GM12878 (cell line): ENCODE data around the gene SMIM14. TPM values are rescaled to one million over a fixed set of nuclear protein-coding genes. Genes with fewer than 3 reads are reported as not detected.

ENCODE experiments used
- ATAC-seq: fragments of 200-7000 bp; cut with Tn5 transposase; 3 replicates; pipeline ENCODE4 v1.9.1; 2020; ENCODE audit warnings: mild to moderate bottlenecking, moderate library complexity
- BruUV-seq: library from RNA; stranded (reverse); fragments of 400-500 nt; replicated peaks from 2 replicates; lab custom pipeline; 2021; lab: Mats Ljungman, UMichigan
- CTCF ChIA-PET: fragments of 300-600 bp; sonication (Branson Sonifier 250); formaldehyde crosslinking; extraction: SDS; loops from one replicate; lab custom pipeline; 2021; ENCODE audit warnings: inconsistent platforms; lab: Yijun Ruan, JAX
- POLR2A ChIA-PET: fragments of 350-600 bp; formaldehyde crosslinking; extraction: SDS; loops from one replicate; lab custom pipeline; 2021; ENCODE audit warnings: inconsistent platforms; lab: Charles Lee
- RAD21 ChIA-PET: fragments of 300-600 bp; sonication (Branson Sonifier 250); formaldehyde crosslinking; loops from one replicate; lab custom pipeline; 2023; ENCODE audit warnings: antibody characterized with exemption; ENCODE audit not compliant: unreplicated experiment; lab: Charles Lee
- SMC1A ChIA-PET: fragments of 300-600 bp; sonication (Branson Sonifier 250); formaldehyde crosslinking; loops from one replicate; lab custom pipeline; 2023; ENCODE audit not compliant: unreplicated experiment, uncharacterized antibody; lab: Charles Lee
- DNase-seq: peaks from one replicate; pipeline ENCODE4 v3.0.0-alpha.2; 2011; ENCODE audit warnings: low read depth, low spot score
- FAIRE-seq: peaks from 3 replicates; lab custom pipeline; 2011; peaks lifted over from hg19 to GRCh38; lab: Jason Lieb, UNC
- H2AFZ ChIP-seq: 2 replicates; pipeline ENCODE4 v1.6.0; 2011; ENCODE audit warnings: low read depth, low read length, control low read depth; ENCODE audit not compliant: control insufficient read depth
- H3K27ac ChIP-seq: 2 replicates; pipeline ENCODE4 v1.5.1; 2011; ENCODE audit warnings: control low read depth; ENCODE audit not compliant: control insufficient read depth, insufficient read depth
- H3K27me3 ChIP-seq, 2 experiments: replicated peaks in 1 of 2; 2 replicates each; pipeline versions ENCODE4 v1.6.0 to v1.6.1; 2011; ENCODE audit warnings: low read length in 1 of 2; ENCODE audit not compliant: control insufficient read depth in 2 of 2, insufficient read depth in 2 of 2
- H3K36me3 ChIP-seq, 2 experiments: 2 replicates each; pipeline ENCODE4 v1.5.1; 2011; ENCODE audit warnings: low read length in 1 of 2; ENCODE audit not compliant: control insufficient read depth in 2 of 2, insufficient read depth in 2 of 2
- H3K4me1 ChIP-seq: 2 replicates; pipeline ENCODE4 v1.6.1; 2011; ENCODE audit warnings: mild to moderate bottlenecking, low read length, moderate library complexity, mixed read lengths; ENCODE audit not compliant: control insufficient read depth, insufficient read depth
- H3K4me2 ChIP-seq: 2 replicates; pipeline ENCODE4 v1.6.0; 2011; ENCODE audit warnings: control low read depth; ENCODE audit not compliant: control insufficient read depth, insufficient read depth
- H3K4me3 ChIP-seq: fragments of 200-600 bp; sonication (generic); 2 replicates; pipeline ENCODE4 v1.5.1; 2016
- H3K79me2 ChIP-seq: 2 replicates; pipeline ENCODE4 v1.6.0; 2011; ENCODE audit warnings: low read length; ENCODE audit not compliant: control insufficient read depth, insufficient read depth
- H3K9ac ChIP-seq: 2 replicates; pipeline ENCODE4 v1.8.0; 2011; ENCODE audit warnings: low read length, control low read depth, mixed read lengths; ENCODE audit not compliant: control insufficient read depth, insufficient read depth
- H3K9me3 ChIP-seq: replicated peaks from 3 replicates; pipeline ENCODE4 v1.5.1; 2011; ENCODE audit warnings: mild to moderate bottlenecking, low read length; ENCODE audit not compliant: control insufficient read depth, insufficient read depth
- H4K20me1 ChIP-seq: 2 replicates; pipeline ENCODE4 v1.6.0; 2011; ENCODE audit not compliant: control insufficient read depth, insufficient read depth
- ESRRA ChIP-seq: IDR thresholded peaks from 2 replicates; pipeline ENCODE4 v1.6.1; 2012; ENCODE audit warnings: mild to moderate bottlenecking, low read length, improper control_type of control experiment
- GABPA ChIP-seq: IDR thresholded peaks from 2 replicates; pipeline ENCODE4 v1.6.1; 2014; ENCODE audit warnings: antibody characterized with exemption, low read depth, mild to moderate bottlenecking, inconsistent platforms
- MTA2 ChIP-seq: fragments of 450-650 bp; IDR thresholded peaks from 2 replicates; pipeline ENCODE4 v1.6.1; 2016; ENCODE audit warnings: low read depth, mild to moderate bottlenecking, moderate library complexity
- MTA3 ChIP-seq: IDR thresholded peaks from 2 replicates; pipeline ENCODE4 v1.6.1; 2012; ENCODE audit warnings: low read length, inconsistent platforms, borderline replicate concordance
- POU2F2 ChIP-seq: IDR thresholded peaks from 3 replicates; pipeline ENCODE4 v1.6.1; 2011; ENCODE audit warnings: low read depth, mild to moderate bottlenecking, low read length, borderline replicate concordance
- RB1 ChIP-seq: fragments of 450-650 bp; formaldehyde crosslinking; IDR thresholded peaks from 2 replicates; pipeline ENCODE4 v1.6.1; 2017; ENCODE audit warnings: mild to moderate bottlenecking, borderline replicate concordance
- TARDBP ChIP-seq: IDR thresholded peaks from 2 replicates; pipeline ENCODE4 v1.6.1; 2016; ENCODE audit warnings: borderline replicate concordance
- TCF12 ChIP-seq: IDR thresholded peaks from 2 replicates; pipeline ENCODE4 v1.6.1; 2011; ENCODE audit warnings: low read depth, mild to moderate bottlenecking, low read length
- YY1 ChIP-seq: IDR thresholded peaks from 2 replicates; pipeline ENCODE4 v1.6.1; 2011; ENCODE audit warnings: low read depth, mild to moderate bottlenecking, low read length
- WGBS: methylation state at CpG from one replicate; pipeline ENCODE4 v1.1.6; 2016; ENCODE audit warnings: low lambda C conversion rate; ENCODE audit not compliant: insufficient replicate concordance, insufficient coverage; ENCODE audit errors: missing lambda C conversion rate; 5-methylcytosine and 5-hydroxymethylcytosine counted together
- in situ Hi-C: fragments of 300-500 bp; cut with MboI; formaldehyde crosslinking; loops from 9 replicates; pipeline ENCODE4 v1.14.3; 2018; ENCODE audit warnings: mixed read lengths
- intact Hi-C: fragments of 100-400 bp; cut with micrococcal nuclease; formaldehyde crosslinking; loops from one replicate; pipeline ENCODE4 v1.14.2; 2022; ENCODE audit not compliant: unreplicated experiment
- polyA plus RNA-seq, 11 experiments: library from polyadenylated mRNA; depleted of rRNA in 4 of 11; unstranded in 6 of 11; stranded (reverse) in 5 of 11; fragments of >200 nt; fragmentation: Nextera tagmentation in 4 of 11; fragmentation: Illumina TruSeq in 1 of 11; extraction: Ambion mirVana in 4 of 11; extraction: Trizol in 1 of 11; gene quantifications; 1 replicate in 1 of 11; 2 replicates in 10 of 11; pipeline versions ENCODE4 v1.2.1 to v1.2.3, GENCODE V29; 2011 to 2016; ENCODE audit warnings: inconsistent platforms in 2 of 11, missing spikeins in 2 of 11, low read depth in 1 of 11
- total RNA-seq, 4 experiments: library from RNA; depleted of rRNA in 3 of 4; stranded (reverse); fragments of >200 nt in 3 of 4; fragmentation: Illumina TruSeq in 1 of 4; extraction: Trizol in 1 of 4; gene quantifications; 2 replicates each; pipeline versions ENCODE4 v1.2.1 to v1.2.3, GENCODE V29; 2013 to 2021
- TF ChIP-seq, protein P1 (sequence below): fragments of 450-650 bp; IDR thresholded peaks from 2 replicates; pipeline ENCODE4 v1.6.1; 2018; ENCODE audit warnings: mild to moderate bottlenecking, low read depth, moderate library complexity; ENCODE audit not compliant: partially characterized antibody
- TF ChIP-seq, protein P2 (sequence below): fragments of 450-650 bp; IDR thresholded peaks from 2 replicates; pipeline ENCODE4 v1.6.1; 2017; ENCODE audit warnings: mild to moderate bottlenecking

The SMIM14 gene
- total and polyA plus RNA-seq, 10 of the 15 experiments (the other 5 are each of a cell fraction or from before 2014, with no cell fraction given), result 125 to 671 (median 188) TPM

DNA sequence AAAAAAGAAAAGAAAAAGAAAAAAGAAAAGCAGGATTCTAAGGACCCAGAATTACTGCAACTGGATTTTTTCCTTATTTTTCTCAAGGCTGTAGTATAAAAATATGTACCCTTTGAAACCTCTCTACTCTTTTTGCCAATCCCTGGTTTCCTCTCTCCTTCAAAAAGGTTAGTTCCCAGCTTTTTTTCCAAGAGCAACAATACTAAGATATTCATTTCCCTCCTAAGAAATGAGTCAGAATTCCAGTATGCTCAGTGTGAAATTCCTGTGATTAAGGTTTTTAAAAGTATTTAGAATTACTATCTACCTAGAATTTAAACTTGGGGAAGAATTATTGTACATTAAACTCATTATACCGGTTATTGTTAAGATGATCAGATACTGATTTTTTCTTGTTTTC lies 22.0 kb downstream of the SMIM14 start:
- H3K4me2 ChIP-seq, result peak overlapping the region; percentile 62; the same call in 1 of the 2 replicates
- in situ Hi-C loops, result loop anchor here (25.0 kb wide), 1 partner anchor 1479 kb away; no protein-coding TSS in a partner anchor
- ChIA-PET SMC1A (interaction anchor here (0.5 to 11.3 kb wide), 10 partner anchors 10 to 595 kb away, joined by 3 to 254 read pairs (median 5); partner anchors contain the start of gene SMIM14), POLR2A (interaction anchor here (0.7 to 10.0 kb wide), 4 partner anchors 7 to 157 kb away, joined by 4 to 129 read pairs (median 54); partner anchors contain the start of gene SMIM14), RAD21 (interaction anchor here (2.2 to 11.2 kb wide), 3 partner anchors 9 to 89 kb away, joined by 10 to 217 read pairs (median 41); partner anchors contain the start of genes SMIM14 and UGDH), CTCF (interaction anchor here (0.8 to 9.9 kb wide), 4 partner anchors 7 to 21 kb away, joined by 3 to 65 read pairs (median 4); no protein-coding TSS in a partner anchor)
- TF ChIP-seq ESRRA (no peak), MTA3 (no peak), MTA2 (no peak), RB1 (no peak), YY1 (no peak), POU2F2 (no peak), GABPA (no peak), TCF12 (no peak), TARDBP (no peak)
- TF ChIP-seq, protein P1, sequence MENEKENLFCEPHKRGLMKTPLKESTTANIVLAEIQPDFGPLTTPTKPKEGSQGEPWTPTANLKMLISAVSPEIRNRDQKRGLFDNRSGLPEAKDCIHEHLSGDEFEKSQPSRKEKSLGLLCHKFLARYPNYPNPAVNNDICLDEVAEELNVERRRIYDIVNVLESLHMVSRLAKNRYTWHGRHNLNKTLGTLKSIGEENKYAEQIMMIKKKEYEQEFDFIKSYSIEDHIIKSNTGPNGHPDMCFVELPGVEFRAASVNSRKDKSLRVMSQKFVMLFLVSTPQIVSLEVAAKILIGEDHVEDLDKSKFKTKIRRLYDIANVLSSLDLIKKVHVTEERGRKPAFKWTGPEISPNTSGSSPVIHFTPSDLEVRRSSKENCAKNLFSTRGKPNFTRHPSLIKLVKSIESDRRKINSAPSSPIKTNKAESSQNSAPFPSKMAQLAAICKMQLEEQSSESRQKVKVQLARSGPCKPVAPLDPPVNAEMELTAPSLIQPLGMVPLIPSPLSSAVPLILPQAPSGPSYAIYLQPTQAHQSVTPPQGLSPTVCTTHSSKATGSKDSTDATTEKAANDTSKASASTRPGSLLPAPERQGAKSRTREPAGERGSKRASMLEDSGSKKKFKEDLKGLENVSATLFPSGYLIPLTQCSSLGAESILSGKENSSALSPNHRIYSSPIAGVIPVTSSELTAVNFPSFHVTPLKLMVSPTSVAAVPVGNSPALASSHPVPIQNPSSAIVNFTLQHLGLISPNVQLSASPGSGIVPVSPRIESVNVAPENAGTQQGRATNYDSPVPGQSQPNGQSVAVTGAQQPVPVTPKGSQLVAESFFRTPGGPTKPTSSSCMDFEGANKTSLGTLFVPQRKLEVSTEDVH, result no peak
- TF ChIP-seq, protein P2, sequence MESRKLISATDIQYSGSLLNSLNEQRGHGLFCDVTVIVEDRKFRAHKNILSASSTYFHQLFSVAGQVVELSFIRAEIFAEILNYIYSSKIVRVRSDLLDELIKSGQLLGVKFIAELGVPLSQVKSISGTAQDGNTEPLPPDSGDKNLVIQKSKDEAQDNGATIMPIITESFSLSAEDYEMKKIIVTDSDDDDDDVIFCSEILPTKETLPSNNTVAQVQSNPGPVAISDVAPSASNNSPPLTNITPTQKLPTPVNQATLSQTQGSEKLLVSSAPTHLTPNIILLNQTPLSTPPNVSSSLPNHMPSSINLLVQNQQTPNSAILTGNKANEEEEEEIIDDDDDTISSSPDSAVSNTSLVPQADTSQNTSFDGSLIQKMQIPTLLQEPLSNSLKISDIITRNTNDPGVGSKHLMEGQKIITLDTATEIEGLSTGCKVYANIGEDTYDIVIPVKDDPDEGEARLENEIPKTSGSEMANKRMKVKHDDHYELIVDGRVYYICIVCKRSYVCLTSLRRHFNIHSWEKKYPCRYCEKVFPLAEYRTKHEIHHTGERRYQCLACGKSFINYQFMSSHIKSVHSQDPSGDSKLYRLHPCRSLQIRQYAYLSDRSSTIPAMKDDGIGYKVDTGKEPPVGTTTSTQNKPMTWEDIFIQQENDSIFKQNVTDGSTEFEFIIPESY, result no peak
- peaks cover 51% of the 10 kb centered on the region for H3K4me1 ChIP-seq
- BruUV-seq, result no TSS peak
- H2AFZ ChIP-seq, result no peak overlapping the region
- intact Hi-C loops, result loop anchor here (5.0 kb wide), 1 partner anchor 159 kb away; the partner anchor contains the start of genes LIAS and RPL9
- H3K27ac ChIP-seq, result no peak overlapping the region; the same call in 1 of the 2 replicates
- ATAC-seq (no peak), DNase-seq (no peak), FAIRE-seq (no peak)
- H3K79me2 ChIP-seq, result peaks cover 58% of the 10 kb centered on the region
- H3K27me3 ChIP-seq, result no peaks in the 10 kb centered on the region
- H3K36me3 ChIP-seq, result peaks cover 0 to 2% of the 10 kb centered on the region in 2 experiments; a peak in 2 of 4 replicates
- no peak overlapping the region for H3K4me3 ChIP-seq
- 97% methylated on average over 1 of the region's 1 CpG for WGBS
- H3K9me3 ChIP-seq, result no peaks in the 10 kb centered on the region
- no peak overlapping the region for H3K9ac ChIP-seq
- H4K20me1 ChIP-seq, result no peaks in the 10 kb centered on the region
